ENCODE measurements around the gene UNC45B.

DNA sequence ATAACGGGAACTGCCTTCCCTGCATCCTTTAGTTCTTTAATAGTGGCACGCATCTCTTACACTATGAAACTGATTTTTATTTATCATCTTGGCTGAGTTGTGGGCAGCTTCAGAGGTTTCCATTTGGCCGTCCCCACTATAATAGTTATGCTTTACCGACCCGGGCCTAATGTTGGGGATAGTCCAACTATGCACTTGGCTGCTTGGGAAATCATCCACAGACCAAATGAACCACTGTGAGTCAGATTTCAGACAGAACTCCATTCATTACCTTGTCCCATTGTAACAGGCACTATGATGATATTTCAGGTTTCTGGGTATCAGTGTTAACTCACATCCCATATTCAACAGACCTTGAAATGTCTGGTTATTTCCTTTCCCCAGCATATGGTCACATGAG is 89.2 kb downstream of the UNC45B start:
- TF ChIP-seq, protein P1, sequence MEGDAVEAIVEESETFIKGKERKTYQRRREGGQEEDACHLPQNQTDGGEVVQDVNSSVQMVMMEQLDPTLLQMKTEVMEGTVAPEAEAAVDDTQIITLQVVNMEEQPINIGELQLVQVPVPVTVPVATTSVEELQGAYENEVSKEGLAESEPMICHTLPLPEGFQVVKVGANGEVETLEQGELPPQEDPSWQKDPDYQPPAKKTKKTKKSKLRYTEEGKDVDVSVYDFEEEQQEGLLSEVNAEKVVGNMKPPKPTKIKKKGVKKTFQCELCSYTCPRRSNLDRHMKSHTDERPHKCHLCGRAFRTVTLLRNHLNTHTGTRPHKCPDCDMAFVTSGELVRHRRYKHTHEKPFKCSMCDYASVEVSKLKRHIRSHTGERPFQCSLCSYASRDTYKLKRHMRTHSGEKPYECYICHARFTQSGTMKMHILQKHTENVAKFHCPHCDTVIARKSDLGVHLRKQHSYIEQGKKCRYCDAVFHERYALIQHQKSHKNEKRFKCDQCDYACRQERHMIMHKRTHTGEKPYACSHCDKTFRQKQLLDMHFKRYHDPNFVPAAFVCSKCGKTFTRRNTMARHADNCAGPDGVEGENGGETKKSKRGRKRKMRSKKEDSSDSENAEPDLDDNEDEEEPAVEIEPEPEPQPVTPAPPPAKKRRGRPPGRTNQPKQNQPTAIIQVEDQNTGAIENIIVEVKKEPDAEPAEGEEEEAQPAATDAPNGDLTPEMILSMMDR (IDR thresholded peaks at IDR 0.05; ENCODE audit: low read length): no peak
- TF ChIP-seq EZH2phosphoT487 (IDR thresholded peaks at IDR 0.05; ENCODE audit: low read length): no peak

Data from MM.1S (cell line).